ENCODE data around the gene OLIG1. TPM values are rescaled to one million over a fixed set of nuclear protein-coding genes. Genes with fewer than 3 reads are reported as not detected.

OLIG1 gene, protein sequence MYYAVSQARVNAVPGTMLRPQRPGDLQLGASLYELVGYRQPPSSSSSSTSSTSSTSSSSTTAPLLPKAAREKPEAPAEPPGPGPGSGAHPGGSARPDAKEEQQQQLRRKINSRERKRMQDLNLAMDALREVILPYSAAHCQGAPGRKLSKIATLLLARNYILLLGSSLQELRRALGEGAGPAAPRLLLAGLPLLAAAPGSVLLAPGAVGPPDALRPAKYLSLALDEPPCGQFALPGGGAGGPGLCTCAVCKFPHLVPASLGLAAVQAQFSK
- not detected in 2 replicates for total RNA-seq

DNA sequence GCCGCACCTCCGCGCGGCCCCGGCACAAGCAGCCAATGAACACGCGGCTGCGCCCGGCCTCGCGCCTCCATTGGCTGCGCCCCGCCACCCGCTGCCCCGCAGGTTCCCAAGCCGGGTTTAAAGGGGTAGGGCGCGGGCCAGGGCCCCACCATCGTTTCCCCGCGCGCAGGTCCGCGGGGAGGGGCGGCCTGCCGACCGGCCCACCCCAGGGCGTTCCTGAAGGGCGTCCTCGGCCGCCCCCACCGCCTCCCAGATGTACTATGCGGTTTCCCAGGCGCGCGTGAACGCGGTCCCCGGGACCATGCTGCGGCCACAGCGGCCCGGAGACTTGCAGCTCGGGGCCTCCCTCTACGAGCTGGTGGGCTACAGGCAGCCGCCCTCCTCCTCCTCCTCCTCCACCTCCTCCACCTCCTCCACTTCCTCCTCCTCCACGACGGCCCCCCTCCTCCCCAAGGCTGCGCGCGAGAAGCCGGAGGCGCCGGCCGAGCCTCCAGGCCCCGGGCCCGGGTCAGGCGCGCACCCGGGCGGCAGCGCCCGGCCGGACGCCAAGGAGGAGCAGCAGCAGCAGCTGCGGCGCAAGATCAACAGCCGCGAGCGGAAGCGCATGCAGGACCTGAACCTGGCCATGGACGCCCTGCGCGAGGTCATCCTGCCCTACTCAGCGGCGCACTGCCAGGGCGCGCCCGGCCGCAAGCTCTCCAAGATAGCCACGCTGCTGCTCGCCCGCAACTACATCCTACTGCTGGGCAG lies at the start of gene OLIG1:
OLIG1 (plus strand) TSS at position 148 of the 750 bp plus-strand sequence; CDS start at position 254, 106 bp downstream.
- Mint-ChIP-seq H3K4me1 (peaks cover 12% of the 10 kb centered on the region), H3K36me3 (ENCODE audit: low read depth) (no peaks in the 10 kb centered on the region), H3K9me3 (peaks cover 3% of the 10 kb centered on the region), H3K27me3 (peaks cover 69% of the 10 kb centered on the region), H3K4me3 (no peak within 1 kb of the TSS), H3K27ac (no peak within 1 kb of the TSS)
- CTCF ChIA-PET = no interaction called here
- POLR2A ChIA-PET = no interaction called here
- ATAC-seq (ENCODE audit: low read depth) (no peak), DNase-seq (no peak)
- intact Hi-C loops (cut with micrococcal nuclease) = loop anchor here (5.0 kb wide), 1 partner anchor 48 kb away; no protein-coding TSS in a partner anchor
- TF ChIP-seq, protein P1, sequence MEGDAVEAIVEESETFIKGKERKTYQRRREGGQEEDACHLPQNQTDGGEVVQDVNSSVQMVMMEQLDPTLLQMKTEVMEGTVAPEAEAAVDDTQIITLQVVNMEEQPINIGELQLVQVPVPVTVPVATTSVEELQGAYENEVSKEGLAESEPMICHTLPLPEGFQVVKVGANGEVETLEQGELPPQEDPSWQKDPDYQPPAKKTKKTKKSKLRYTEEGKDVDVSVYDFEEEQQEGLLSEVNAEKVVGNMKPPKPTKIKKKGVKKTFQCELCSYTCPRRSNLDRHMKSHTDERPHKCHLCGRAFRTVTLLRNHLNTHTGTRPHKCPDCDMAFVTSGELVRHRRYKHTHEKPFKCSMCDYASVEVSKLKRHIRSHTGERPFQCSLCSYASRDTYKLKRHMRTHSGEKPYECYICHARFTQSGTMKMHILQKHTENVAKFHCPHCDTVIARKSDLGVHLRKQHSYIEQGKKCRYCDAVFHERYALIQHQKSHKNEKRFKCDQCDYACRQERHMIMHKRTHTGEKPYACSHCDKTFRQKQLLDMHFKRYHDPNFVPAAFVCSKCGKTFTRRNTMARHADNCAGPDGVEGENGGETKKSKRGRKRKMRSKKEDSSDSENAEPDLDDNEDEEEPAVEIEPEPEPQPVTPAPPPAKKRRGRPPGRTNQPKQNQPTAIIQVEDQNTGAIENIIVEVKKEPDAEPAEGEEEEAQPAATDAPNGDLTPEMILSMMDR (IDR thresholded peaks at IDR 0.05) = no peak

DNA sequence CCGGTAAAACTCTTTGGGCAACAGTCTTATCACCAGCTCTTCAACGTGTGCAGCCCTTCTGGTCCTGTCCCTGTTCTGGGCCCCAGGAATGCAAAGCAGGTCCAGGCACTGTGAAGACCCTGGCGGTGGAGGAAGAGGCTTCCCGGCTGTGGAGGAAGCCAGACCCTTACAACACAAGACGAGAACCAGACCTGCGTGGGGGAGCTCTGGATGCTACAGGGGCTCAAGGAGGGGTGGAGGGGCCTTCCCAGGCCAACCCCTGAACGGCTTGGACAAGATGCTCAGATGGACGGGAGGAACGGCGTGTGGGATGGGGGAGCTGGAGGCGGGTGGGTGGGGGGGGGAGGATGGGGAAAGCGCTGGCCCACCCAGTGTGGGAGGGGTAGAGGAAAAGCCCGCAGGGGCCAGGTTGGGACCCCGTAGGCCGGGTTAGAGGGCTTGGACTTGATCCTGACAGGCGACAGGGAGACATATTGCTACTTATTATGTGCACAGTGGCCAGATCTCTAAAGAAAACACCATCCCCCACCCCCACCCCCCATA lies 49.3 kb upstream of the OLIG1 start:
- ChIA-PET CTCF (no interaction called here), POLR2A (interaction anchor here (0.7 kb wide), 1 partner anchor 9 kb away, joined by 3 read pairs; no protein-coding TSS in a partner anchor)
- no peak overlapping the region for H3K4me3 Mint-ChIP-seq
- no peaks in the 10 kb centered on the region for H3K36me3 Mint-ChIP-seq (ENCODE audit: low read depth)
- H3K27ac Mint-ChIP-seq = no peak overlapping the region
- TF ChIP-seq, protein P1 (IDR thresholded peaks at IDR 0.05) = no peak
- DNase-seq (no peak), ATAC-seq (ENCODE audit: low read depth) (no peak)
- H3K4me1 Mint-ChIP-seq = peaks cover 20% of the 10 kb centered on the region
- intact Hi-C loops (cut with micrococcal nuclease) = loop anchor here (5.0 to 10.0 kb wide), 2 partner anchors 52 to 174 kb away; partner anchors contain the start of gene OLIG1
- peaks cover 74% of the 10 kb centered on the region for H3K27me3 Mint-ChIP-seq
- no peaks in the 10 kb centered on the region for H3K9me3 Mint-ChIP-seq

DNA sequence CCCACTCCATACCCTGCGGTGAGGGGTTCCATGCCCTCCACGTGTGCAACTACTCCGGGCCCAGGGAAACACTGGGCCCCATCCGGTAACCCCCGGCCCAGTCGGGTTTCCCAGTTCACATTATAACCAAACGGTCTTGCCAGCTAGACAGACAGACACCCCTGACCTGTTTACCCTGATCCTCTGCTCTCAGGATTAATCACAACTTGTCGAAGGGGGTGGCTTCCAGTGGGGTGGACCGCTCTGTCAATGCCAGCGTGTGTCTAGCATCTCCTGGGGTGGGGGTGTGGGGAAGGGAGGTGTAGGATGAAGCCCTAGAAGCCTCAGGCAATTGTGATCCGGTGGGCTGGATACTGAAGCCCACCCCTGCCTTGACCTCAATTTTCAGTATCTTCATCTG lies 48.8 kb upstream of the OLIG1 start:
- no peaks in the 10 kb centered on the region for H3K9me3 Mint-ChIP-seq
- intact Hi-C loops (cut with micrococcal nuclease) = loop anchor here (5.0 to 10.0 kb wide), 2 partner anchors 51 to 174 kb away; partner anchors contain the start of gene OLIG1
- ATAC-seq (ENCODE audit: low read depth) = no peak
- ChIA-PET POLR2A (no interaction called here), CTCF (no interaction called here)
- H3K27me3 Mint-ChIP-seq = peaks cover 73% of the 10 kb centered on the region
- H3K4me1 Mint-ChIP-seq = peaks cover 23% of the 10 kb centered on the region
- H3K4me3 Mint-ChIP-seq = no peak overlapping the region
- no peak for DNase-seq
- no peak overlapping the region for H3K27ac Mint-ChIP-seq
- no peaks in the 10 kb centered on the region for H3K36me3 Mint-ChIP-seq (ENCODE audit: low read depth)
- TF ChIP-seq, protein P1 (IDR thresholded peaks at IDR 0.05) = no peak

DNA sequence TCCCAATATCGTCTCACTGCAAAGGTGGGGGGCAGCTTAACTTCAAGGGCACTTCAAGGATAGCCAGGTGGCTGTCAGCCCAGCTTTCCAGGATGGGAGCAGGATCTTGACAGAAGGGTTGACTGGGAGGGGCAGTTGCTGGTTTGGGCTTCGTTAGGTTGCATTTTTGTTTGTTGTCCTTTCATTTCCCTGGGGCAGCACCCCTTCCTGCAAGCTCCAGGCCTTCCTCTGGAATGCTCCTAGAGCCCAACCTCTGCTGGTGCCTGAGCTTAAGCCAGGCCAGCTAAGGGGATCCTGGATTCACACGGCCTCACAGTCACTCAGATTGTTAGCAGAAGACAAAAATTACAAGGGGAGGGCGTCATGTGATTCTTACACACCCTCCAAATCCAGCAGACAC lies 48.3 kb upstream of the OLIG1 start:
- POLR2A ChIA-PET = no interaction called here
- H3K4me3 Mint-ChIP-seq = no peak overlapping the region
- CTCF ChIA-PET = no interaction called here
- H3K9me3 Mint-ChIP-seq = no peaks in the 10 kb centered on the region
- TF ChIP-seq, protein P1 (IDR thresholded peaks at IDR 0.05) = no peak
- intact Hi-C loops (cut with micrococcal nuclease) = loop anchor here (5.0 to 10.0 kb wide), 2 partner anchors 51 to 173 kb away; partner anchors contain the start of gene OLIG1
- ATAC-seq (ENCODE audit: low read depth) (no peak), DNase-seq (no peak)
- peaks cover 73% of the 10 kb centered on the region for H3K27me3 Mint-ChIP-seq
- H3K27ac Mint-ChIP-seq = no peak overlapping the region
- H3K4me1 Mint-ChIP-seq = peaks cover 25% of the 10 kb centered on the region
- H3K36me3 Mint-ChIP-seq (ENCODE audit: low read depth) = no peaks in the 10 kb centered on the region

DNA sequence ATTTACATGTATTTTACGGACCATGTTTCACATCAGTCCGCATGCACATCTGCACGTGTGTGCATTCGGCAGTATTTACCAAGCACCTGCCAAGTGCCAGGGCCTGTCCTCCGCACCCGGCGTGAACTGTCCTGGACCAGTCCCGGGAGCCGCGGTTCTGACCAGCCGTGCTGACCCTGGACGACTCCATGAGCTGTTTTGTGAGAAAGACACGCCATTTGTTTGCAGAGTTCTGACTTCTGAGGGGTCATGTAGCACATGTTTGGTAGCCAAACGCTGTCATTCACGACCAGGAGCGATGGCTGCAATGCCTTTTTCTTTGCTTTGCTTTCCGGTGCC lies 47.5 kb upstream of the OLIG1 start:
- ChIA-PET POLR2A (no interaction called here), CTCF (no interaction called here)
- no peak overlapping the region for H3K27ac Mint-ChIP-seq
- ATAC-seq (ENCODE audit: low read depth) = no peak
- no peaks in the 10 kb centered on the region for H3K36me3 Mint-ChIP-seq (ENCODE audit: low read depth)
- H3K27me3 Mint-ChIP-seq = peaks cover 68% of the 10 kb centered on the region
- TF ChIP-seq, protein P1 (IDR thresholded peaks at IDR 0.05) = no peak
- no peak overlapping the region for H3K4me3 Mint-ChIP-seq
- H3K4me1 Mint-ChIP-seq = peaks cover 27% of the 10 kb centered on the region
- no peaks in the 10 kb centered on the region for H3K9me3 Mint-ChIP-seq
- DNase-seq = no peak
- intact Hi-C loops (cut with micrococcal nuclease) = loop anchor here (5.0 to 10.0 kb wide), 2 partner anchors 50 to 172 kb away; partner anchors contain the start of gene OLIG1
